Esophagus mucosa (tissue), 1 donor: ENCODE results near the gene DBNDD2. TPM values are rescaled to one million over a fixed set of nuclear protein-coding genes. Genes with fewer than 3 reads are reported as not detected.

ENCODE experiments used
- ATAC-seq: fragments of 200-7000 bp; cut with Tn5 transposase; one replicate; pipeline ENCODE4 v1.9.1; 2020
- total RNA-seq: library from RNA; stranded (reverse); gene quantifications from one replicate; pipeline ENCODE4 v1.2.4, GENCODE V29; 2023
- donor health status: DM: yes; HTN: yes; CAD: no.

Gene DBNDD2
- total RNA-seq, 1 donor from 2014 or later, result 22.6 TPM

- no peak for ATAC-seq
These were observed 44.9 kb downstream of the DBNDD2 start for GRCh38 chr20:45452772-45453691.

GRCh38 chr20:45456632-45457031, 48.5 kb downstream of the DBNDD2 start:
- peak; percentile 57 for ATAC-seq

GRCh38 chr20:45459606-45460005, 51.5 kb downstream of the DBNDD2 start:
- ATAC-seq, result no peak

Other genes with a start within 250 kb of the DBNDD2 start
- 1,694 TPM for gene PI3, start 233.4 kb upstream of the DBNDD2 start, total RNA-seq
- gene SEMG1, start 201.3 kb upstream of the DBNDD2 start, total RNA-seq, result not detected
- not detected for gene SEMG2, start 186.9 kb upstream of the DBNDD2 start, total RNA-seq
- gene SLPI, start 153.7 kb upstream of the DBNDD2 start, total RNA-seq, result 864 TPM
- not detected for gene RBPJL, start 101.4 kb upstream of the DBNDD2 start, total RNA-seq
- 0.16 TPM for gene MATN4, start 100.0 kb upstream of the DBNDD2 start, total RNA-seq
- gene SDC4, start 59.9 kb upstream of the DBNDD2 start, total RNA-seq, result 99.1 TPM
- gene SYS1, start 45.1 kb upstream of the DBNDD2 start, total RNA-seq, result 13.7 TPM
- 0.36 TPM for gene TP53TG5, start 30.0 kb upstream of the DBNDD2 start, total RNA-seq
- gene PIGT, start 7.9 kb downstream of the DBNDD2 start, total RNA-seq, result 43.0 TPM
- 37.9 TPM for gene WFDC2, start 61.5 kb downstream of the DBNDD2 start, total RNA-seq
- gene SPINT3, start 107.3 kb downstream of the DBNDD2 start, total RNA-seq, result not detected
- gene WFDC6, start 131.2 kb downstream of the DBNDD2 start, total RNA-seq, result not detected
- not detected for gene EPPIN, start 139.1 kb downstream of the DBNDD2 start, total RNA-seq
- not detected for gene WFDC8, start 171.0 kb downstream of the DBNDD2 start, total RNA-seq
- not detected for gene WFDC10A, start 221.4 kb downstream of the DBNDD2 start, total RNA-seq
- gene WFDC9, start 223.0 kb downstream of the DBNDD2 start, total RNA-seq, result not detected